GM19240 (cell line): ENCODE data around the gene GAGE10.
"Not testable (repeated sequence)": the region's sequence is repeated elsewhere in the genome, so short reads cannot be mapped to it uniquely, and the experiment has no call there.

ENCODE experiments used
- DNase-seq: peaks from one replicate; pipeline ENCODE4 v3.0.0; 2011; ENCODE audit warnings: low spot score; ENCODE audit not compliant: insufficient read length

The GAGE10 gene

GRCh38 chrX:49322266-49322665 is 18.8 kb downstream of the GAGE10 start:
- DNase-seq = not testable (repeated sequence)

DNA sequence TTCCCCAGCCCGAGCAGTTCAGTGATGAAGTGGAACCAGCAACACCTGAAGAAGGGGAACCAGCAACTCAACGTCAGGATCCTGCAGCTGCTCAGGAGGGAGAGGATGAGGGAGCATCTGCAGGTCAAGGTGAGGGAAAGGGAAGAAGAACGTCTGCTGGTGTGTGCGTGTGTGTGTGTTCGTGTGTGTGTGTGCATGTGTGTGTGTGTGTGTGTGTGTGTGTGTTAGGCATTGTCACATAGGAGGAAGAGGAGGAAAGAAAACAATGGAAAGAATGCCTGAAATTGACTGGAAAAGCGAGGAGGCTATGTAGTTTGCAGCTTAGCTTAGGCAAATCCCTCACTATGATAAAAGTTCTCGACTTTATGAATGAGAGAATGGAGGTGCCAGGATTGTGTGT is 20.3 kb downstream of the GAGE10 start:
- not testable (repeated sequence) for DNase-seq

GRCh38 chrX:49330421-49330820 is 27.0 kb downstream of the GAGE10 start:
- DNase-seq = not testable (repeated sequence)

GRCh38 chrX:49331282-49331681 is 27.8 kb downstream of the GAGE10 start, which contains the start of gene GAGE13:
TSS of gene GAGE13 (plus strand) at chrX:49331582. CDS start at chrX:49332738, 1,156 bp downstream.
- DNase-seq = not testable (repeated sequence)

DNA sequence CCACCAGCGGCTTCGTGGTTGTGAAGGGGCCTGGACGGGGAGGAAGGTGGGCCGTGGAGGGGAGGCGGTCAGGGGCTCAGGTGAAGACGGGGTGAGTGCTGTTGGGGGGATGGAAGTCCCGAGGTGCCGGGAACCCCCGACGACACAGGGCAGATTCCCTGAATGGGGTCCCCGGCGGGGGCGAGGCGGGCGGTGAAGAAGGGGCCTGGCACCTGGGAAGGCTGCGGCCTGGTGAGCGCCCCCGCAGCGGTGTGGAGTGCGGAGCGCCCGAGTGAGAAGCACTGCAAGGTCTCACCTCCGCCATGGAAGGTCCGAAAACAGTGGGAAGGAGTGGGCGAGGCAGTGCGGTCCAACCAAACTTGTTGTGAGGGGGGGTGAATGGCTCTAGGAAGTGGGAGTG is 28.4 kb downstream of the GAGE10 start:
- not testable (repeated sequence) for DNase-seq

GRCh38 chrX:49341449-49341848 is 38.0 kb downstream of the GAGE10 start:
- DNase-seq = not testable (repeated sequence)

- DNase-seq = not testable (repeated sequence)
Measured at GRCh38 chrX:49344496-49345175, 41.2 kb downstream of the GAGE10 start.

GRCh38 chrX:49345402-49345801 is 42.0 kb downstream of the GAGE10 start:
- DNase-seq = not testable (repeated sequence)

- DNase-seq = not testable (repeated sequence)
Measured at GRCh38 chrX:49346150-49346549, 42.7 kb downstream of the GAGE10 start.
